GM21717 (cell line): ENCODE data around the gene CPSF3.
"Not testable (repeated sequence)": the region's sequence is repeated elsewhere in the genome, so short reads cannot be mapped to it uniquely, and the experiment has no call there.

ENCODE experiments used
- ATAC-seq: cut with Tn5 transposase; IDR thresholded peaks from one replicate; pipeline ENCODE4 v1.9.1; 2021; ENCODE audit warnings: mild to moderate bottlenecking, moderate library complexity; ENCODE audit not compliant: unreplicated experiment

CPSF3 gene

DNA sequence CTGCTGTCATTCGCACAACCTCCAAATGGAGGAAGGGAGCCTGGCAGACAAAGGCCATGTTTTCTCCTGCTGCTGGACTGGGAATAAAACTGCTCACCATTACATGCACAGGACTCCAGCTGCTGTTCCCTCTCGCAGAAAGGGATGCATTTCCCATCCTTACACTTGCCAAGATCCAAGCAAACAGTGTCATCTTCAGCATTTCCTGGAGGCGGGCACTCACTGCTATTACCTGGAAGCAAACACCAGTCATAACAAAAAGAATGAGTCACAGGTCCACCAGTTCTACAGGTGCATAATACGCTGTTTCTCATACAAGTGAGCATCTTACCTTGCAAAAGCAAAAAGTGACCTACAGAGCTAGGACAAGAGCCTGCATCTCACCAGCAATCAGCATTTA is 73.6 kb downstream of the CPSF3 start:
- no peak for ATAC-seq

DNA sequence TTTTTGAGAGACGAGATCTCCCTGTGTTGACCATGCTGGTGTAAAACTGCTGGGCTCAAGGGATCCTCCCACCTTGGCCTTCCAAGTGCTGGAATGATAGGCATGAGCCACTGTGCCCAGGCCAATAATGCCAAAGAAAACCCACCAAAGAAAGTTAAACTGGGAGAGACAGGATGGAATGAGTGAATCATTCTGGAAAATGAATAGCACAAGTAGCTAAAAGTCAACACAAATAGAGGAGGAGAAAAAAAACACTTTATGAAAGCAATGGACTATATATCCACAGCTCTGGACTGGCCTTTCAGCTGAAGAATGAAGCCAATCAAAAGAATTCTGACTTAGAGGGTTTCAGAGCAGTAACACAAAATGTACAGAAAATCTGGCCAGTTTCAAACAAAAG is 74.8 kb downstream of the CPSF3 start:
- ATAC-seq, result no peak

DNA sequence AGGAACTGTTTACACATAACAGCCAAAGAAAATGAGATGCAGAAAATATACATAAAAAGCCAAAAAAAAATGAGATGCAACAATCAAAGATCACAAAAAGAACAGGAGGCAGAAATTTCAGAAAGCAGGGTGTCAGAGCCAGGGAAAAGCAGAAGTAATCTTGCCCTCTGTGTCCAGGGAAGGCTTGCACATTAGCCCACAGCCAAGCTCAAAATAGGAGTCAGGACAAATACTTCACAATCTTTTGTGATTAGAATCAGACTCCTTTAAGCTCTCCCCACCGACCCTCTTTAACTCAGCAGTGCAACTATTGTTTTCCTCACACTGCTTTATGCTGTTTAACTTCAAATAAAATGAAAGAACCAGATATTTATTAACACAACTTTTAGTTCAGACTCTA is 85.5 kb downstream of the CPSF3 start:
- ATAC-seq, result no peak

DNA sequence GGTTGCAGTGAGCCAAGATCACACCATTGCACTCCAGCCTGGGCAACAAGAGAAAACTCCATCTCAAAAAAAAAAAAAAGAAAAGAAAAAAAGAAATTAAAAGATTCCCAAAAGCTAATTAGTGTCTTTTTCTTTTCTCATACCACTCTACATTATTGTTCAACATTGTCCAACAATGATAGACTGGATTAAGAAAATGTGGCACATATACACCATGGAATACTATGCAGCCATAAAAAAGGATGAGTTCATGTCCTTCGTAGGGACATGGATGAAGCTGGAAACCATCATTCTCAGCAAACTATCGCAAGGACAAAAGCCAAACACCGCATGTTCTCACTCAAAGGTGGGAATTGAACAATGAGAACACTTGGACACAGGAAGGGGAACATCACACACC is 90.5 kb downstream of the CPSF3 start:
- not testable (repeated sequence) for ATAC-seq

DNA sequence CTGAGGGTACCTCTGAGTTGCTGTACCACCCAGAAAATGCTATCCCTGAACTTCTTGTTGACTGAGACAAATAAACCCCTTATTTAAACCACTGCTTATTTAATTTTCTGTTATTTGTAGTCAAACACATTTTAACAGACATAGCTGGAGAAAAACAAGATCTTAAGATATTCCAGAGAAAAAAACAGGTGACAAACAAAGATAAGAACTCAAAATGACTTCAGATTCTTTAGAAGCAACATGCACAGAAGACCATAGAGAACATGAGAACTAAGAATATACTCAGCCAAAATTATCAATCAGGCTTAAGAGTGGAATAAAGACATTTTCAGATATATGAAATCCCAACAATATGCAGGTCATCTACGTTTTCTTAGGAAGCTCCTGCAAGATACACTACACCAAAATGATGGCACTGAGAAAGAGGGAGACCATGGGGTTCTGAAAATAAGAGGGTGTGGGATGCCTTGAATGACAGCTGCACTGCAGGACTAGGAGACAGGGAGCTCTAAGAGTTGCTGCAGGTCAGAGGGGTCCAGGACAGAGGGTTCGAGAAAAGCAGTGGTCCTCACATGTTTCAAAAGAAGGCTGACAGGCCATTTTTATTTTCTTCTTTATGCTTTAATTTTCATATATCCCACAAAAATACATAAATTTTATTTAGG is 93.8 kb downstream of the CPSF3 start:
- no peak for ATAC-seq

DNA sequence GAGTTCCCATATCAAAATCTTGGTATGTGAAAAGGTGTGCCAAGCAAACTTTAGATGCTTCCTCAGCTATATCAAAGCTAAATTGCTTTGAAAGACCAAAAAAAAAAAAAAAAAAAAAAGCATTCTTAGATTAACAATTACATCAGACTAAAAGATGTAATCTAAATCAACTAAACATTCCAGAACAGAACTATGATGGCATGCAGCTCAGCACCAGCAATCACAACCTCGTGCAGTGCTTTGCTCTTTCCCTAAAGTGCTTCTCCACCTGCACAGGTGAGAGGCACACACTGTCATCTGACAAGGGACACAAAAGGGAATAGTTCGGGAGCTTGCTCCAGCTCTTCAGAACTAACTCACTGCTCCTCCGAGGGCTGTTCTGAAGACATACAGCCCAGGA is 94.7 kb downstream of the CPSF3 start:
- no peak for ATAC-seq

DNA sequence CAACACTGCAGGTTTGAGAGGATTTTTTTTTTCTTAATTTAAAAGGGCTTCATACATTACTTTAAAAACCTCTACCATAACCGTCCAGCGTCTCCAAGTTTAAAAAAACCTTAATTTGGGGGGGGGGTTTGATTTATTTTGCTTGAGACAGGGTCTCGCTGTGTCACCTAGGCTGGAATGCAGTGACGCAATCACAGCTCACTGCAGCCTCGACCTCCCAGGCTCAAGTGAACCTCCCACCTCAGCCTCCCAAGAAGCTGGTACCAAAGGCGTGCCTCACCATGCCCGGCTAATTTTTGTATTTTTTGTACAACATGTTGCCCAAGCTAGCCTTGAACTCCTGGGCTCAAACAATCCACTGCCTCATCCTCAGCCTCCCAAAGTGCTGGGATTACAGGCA is 95.3 kb downstream of the CPSF3 start:
- no peak for ATAC-seq

DNA sequence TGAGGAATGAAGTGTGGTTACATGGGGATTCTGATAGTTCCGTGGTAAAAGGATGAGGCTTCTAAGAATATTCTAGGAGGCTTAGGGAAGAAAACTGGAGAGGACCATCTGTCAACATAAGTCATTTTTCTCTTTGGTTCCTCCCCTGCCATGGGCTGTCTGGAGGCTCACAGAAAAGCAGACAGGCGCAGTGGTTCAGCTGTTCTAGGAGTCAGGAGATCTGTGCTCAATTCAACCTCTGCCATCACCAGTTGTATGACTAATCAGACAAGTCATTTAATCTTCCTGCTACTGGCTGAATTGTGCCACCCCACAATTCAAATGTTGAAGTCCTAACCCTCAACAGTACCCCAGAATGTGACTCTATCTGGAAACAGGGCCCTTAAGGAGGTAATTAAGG is 95.8 kb downstream of the CPSF3 start:
- ATAC-seq, result no peak
